HG02571 (cell line): ENCODE data around the gene GLCCI1.
"Not testable (repeated sequence)": the region's sequence is repeated elsewhere in the genome, so short reads cannot be mapped to it uniquely, and the experiment has no call there.

Source experiments
- ATAC-seq: cut with Tn5 transposase; IDR thresholded peaks from one replicate; pipeline ENCODE4 v1.9.1; 2021; ENCODE audit warnings: mild to moderate bottlenecking, moderate library complexity; ENCODE audit not compliant: unreplicated experiment

GLCCI1 gene

DNA sequence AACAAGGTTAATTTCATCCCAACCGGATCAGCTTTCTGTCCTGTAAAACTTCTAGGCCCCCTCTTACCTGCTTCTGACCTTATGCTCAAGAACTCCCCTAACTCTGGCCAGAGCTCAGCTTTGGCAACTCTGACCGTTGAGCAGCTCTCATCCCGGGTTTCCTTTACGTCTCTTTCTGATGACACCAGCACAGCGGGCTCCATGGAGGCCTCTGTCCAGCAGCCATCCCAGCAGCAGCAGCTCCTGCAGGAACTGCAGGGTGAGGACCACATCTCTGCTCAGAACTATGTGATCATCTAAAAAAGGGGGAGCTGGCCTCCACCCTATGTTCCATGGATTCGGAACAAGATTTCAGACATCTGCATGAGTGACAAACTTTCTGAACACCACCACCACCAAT is 117.6 kb downstream of the GLCCI1 start:
- no peak for ATAC-seq

DNA sequence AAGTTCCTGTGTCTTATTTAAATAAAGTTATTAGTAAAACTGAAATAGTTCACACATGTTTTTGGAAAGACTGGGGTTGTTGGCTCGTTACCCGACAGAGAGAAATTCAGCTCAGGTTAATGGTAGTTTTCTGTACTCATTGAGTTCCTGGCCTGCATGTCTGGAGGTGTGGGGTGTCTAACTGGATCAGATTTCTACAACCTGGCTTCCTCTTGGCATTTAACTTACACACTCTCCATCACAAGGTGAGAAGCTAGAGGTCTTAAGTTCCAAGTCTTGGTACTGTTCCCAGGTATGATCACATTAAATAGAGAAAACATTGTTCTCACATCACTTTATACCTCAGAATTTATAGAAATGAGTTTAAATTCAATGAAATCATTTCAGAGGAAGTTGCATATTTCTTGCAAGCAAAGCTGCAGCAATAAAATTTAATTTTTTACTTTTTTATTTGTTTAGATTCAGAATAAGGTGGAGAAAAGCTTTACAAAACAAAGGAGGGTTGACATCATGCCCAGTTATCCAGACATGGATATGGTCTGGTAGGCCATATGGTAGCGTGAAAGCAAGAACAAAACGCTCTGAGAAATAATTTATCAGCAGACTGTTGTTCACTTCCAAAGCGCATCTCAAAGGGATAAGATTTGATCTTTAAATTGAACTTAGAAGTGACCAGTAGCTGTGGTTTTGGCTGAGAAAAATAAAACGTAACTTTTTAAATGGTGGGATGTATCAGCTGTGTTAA is 120.6 kb downstream of the GLCCI1 start:
- ATAC-seq = no peak

GRCh38 chr7:8092140-8092539 is 123.5 kb downstream of the GLCCI1 start:
- ATAC-seq = no peak

DNA sequence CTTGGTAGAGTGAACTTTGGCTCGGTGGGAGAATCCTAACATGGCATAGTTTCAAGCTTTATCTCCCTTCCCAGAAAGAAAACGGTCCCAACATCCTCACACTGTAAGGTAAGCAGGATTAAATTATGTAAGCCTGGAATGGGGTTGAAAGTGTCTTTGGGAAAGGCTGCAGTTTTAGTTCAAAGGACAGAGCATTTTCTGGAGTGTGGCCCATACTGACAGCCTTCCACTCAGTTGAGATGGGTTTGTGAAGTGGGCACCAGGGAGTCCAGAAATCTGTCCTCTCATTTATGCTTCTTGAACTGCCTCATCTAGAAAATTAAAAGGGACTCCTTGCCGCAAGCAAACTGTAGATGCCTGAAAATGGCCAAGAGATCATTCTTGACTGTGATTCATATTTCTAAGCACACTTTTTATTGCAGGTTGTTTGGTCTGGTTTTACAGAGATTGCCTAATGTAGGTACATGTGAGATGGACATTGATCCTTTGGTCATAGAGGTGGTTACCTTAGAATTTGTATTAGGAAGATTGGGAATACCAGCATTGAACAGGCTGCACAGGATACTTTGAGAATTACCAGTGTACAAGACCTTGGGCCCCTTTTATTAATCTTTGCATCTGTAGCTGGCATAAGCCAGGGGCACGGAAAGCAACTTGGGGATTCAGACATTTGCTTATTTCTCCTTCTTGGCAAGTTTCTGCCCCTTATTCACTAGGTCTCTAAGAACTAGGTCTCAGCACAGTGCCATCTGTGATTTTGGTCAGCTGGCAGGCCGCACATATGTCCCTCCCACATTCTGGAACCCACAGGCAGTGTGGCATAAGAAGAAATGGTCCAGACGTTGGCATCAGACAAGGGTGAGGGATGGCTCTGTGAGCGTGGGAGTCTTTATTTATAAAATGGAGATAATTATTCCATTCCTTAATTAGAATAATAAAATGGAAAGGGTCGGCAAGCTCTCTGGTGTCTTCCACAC is 125.9 kb downstream of the GLCCI1 start:
- no peak for ATAC-seq

DNA sequence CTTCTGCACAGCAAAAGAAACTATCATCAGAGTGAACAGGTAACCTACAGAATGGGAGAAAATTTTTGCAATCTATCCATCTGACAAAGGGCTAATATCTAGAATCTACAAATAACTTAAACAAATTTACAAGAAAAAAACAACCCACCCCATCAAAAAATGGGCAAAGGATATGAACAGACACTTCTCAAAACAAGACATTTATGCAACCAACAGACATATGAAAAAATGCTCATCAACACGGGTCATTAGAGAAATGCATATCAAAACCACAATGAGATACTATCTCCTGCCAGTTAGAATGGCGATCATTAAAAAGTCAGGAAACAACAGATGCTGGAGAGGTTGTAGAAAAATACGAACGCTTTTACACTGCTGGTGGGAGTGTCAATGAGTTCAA is 132.7 kb downstream of the GLCCI1 start:
- ATAC-seq = not testable (repeated sequence)

DNA sequence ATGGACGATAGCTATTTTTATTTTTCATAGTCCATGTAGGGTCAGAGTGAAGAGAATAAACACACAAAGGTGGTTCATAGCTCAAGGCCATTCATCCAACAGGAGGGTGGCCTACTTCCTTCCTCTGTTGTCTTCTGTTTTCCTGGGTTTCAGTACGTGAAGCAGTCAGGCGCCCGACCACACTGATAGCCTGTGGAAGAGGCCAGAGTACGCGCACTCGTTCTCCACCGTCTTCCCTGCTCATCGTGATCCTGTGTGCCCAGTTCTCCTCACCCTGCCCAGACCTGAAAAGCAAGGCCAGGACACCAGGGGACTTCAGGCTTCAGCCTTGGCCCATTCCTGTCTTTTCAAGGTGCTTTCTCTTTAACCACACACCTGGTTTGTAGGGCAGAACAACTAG is 134.7 kb downstream of the GLCCI1 start:
- no peak for ATAC-seq

DNA sequence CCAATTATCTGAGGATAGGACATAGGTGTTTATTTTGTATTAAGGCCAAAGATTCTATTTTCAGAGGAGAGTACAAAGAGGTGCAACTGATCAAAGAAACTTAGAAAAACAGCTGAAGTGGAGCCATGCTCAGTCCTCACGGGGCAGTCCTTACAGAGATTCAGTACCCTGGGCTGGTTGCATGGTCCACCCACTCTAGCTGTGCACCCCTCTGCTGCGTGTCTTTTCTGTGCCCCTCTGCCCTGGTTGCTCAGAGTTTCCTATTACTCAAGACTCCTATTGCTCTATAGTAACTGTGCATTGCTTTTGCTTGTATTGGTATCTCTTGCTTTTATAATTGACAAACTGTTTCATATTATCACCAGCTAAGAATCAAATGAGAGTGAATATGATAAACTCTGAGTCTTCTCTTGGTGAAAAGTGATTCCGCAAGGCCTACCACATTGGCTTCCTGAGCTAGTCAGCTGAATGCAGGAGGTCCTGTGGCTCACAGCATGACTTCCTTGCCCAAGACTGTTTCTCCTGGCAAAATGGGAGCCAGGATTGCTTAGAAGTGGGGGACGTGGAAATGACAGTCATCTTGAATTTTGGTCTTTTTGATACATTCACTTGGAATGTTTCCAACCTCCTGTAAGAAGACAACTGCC is 137.0 kb downstream of the GLCCI1 start:
- no peak for ATAC-seq

- ATAC-seq = no peak
Observed at GRCh38 chr7:8109196-8110022, 140.8 kb downstream of the GLCCI1 start.

DNA sequence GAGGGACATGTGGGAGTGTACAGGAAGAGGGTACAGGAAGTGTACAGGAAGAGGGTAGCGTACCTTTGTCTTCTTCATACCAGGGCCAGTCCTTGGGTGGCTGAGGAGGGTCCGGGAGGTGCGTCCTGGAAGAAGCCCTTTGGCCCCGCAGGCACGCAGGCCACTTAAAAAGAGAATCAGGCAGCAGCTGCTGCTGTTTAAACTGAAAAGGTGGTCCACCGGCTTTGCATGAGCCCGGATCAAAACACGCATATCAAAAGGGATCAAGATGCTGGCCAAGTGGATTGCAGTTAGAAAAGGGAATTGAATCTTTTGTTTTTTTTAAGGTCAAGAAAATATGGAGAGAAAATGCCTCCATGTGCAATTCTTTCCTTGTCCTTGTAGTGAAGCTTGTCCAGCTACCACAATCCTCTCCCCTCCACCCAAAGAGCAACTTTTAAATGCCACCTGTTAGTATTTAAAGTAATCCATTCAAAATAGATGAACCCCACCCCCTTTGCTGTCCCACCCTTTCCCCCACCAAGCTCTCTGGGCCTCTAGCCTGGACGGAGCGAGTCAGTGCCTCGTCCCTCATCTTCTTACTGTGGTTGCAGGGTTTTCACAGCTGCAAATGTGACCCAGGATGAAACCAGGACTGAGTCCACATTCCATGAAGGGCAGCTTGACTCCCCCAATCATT is 142.8 kb downstream of the GLCCI1 start:
- no peak for ATAC-seq

DNA sequence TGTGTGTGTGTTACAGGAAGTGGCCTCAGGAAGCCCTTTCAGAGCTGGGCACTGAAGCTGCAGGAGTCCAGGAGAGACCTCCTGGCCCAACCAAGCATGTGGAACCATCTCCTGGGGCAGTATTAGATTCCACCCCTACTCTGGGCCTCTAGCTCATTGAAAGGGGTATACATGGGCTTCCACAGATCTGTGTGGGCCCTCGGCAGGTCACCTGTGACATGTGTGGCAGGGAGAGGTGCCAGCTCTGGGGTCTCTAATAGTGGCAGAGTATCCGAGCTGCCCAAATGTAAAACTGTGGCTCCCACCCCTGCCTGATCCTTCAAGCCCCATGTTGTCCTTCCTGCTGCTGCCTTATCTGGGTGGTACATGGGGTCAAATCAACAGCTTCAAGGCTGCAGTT is 144.1 kb downstream of the GLCCI1 start:
- ATAC-seq = no peak

GRCh38 chr7:8113184-8113583 is 144.6 kb downstream of the GLCCI1 start:
- no peak for ATAC-seq

GRCh38 chr7:8114175-8114574 is 145.6 kb downstream of the GLCCI1 start:
- no peak for ATAC-seq

GRCh38 chr7:8115547-8116402 is 147.2 kb downstream of the GLCCI1 start:
- peak; percentile 78 for ATAC-seq

GRCh38 chr7:8117195-8117594 is 148.6 kb downstream of the GLCCI1 start:
- ATAC-seq = no peak

GRCh38 chr7:8119262-8119661 is 150.7 kb downstream of the GLCCI1 start:
- no peak for ATAC-seq

- ATAC-seq = no peak
Observed at GRCh38 chr7:8120390-8121058, 151.9 kb downstream of the GLCCI1 start.

GRCh38 chr7:8121243-8121642 is 152.6 kb downstream of the GLCCI1 start:
- no peak for ATAC-seq

- peak; percentile 71 for ATAC-seq
Observed at GRCh38 chr7:8125680-8126444, 157.3 kb downstream of the GLCCI1 start.
